Measurements from ENCODE around the gene ATP2C2. TPM values are rescaled to one million over a fixed set of nuclear protein-coding genes. Genes with fewer than 3 reads are reported as not detected.

The ATP2C2 gene
- polyA plus RNA-seq, 1 of the 3 experiments (the other 2 are of a cell fraction), result 0.33 TPM

- Histone ChIP-seq H3K4me2 (no peak overlapping the region), H3K36me3 (replicated peaks in 1 of 2; ENCODE audit: control insufficient read depth in 1 of 2, insufficient read depth in 2 of 2, low read length in 1 of 2) (peaks cover 30 to 46% of the 10 kb centered on the region in 2 experiments), H3K79me2 (ENCODE audit: insufficient read depth) (no peaks in the 10 kb centered on the region), H2AFZ (ENCODE audit: low read depth) (no peak overlapping the region), H3K9ac (no peak overlapping the region), H3K9me3 (no peaks in the 10 kb centered on the region), H3K27me3 (ENCODE audit: insufficient read depth) (no peaks in the 10 kb centered on the region), H3F3A (replicated peaks; ENCODE audit: insufficient read depth) (peaks cover 2% of the 10 kb centered on the region), H3K27ac (ENCODE audit: low read depth in 2 of 2, low read length in 1 of 2) (no peak overlapping the region), H3K4me3 (ENCODE audit: low read depth in 2 of 2, low read length in 1 of 2) (no peak overlapping the region), H3K4me1 (ENCODE audit: control insufficient read depth in 1 of 2, insufficient read depth in 2 of 2, low read depth in 1 of 2, low read length in 1 of 2) (no peaks in the 10 kb centered on the region; a peak in 1 of 4 replicates), H3K9me2 (no peaks in the 10 kb centered on the region), H4K20me1 (ENCODE audit: insufficient read depth) (0 out of 2 replicates have a peak, but pooled peaks cover 4% of the 10 kb centered on the region)
- POLR2A ChIA-PET, result no interaction called here
- CTCF ChIA-PET, result interaction anchor here (2.3 to 2.8 kb wide), 3 partner anchors 11 to 299 kb away, joined by 10 to 13 read pairs (median 13); partner anchors contain the start of gene TAF1C
- TF ChIP-seq RFX5 (IDR thresholded peaks at IDR 0.05; ENCODE audit: low read length), result no peak
- no peak for DNase-seq
- 86% methylated on average over 10 of the region's 14 CpGs for whole genome bisulfite sequencing (ENCODE audit: low lambda C conversion rate)
Measured at GRCh38 chr16:84486126-84486525, 117.8 kb downstream of the ATP2C2 start.

- Histone ChIP-seq H3K27ac (ENCODE audit: low read depth in 2 of 2, low read length in 1 of 2) (no peak overlapping the region), H3F3A (replicated peaks; ENCODE audit: insufficient read depth) (peaks cover 2% of the 10 kb centered on the region), H3K79me2 (ENCODE audit: insufficient read depth) (no peaks in the 10 kb centered on the region), H3K27me3 (ENCODE audit: insufficient read depth) (no peaks in the 10 kb centered on the region), H3K9me2 (no peaks in the 10 kb centered on the region), H3K4me3 (ENCODE audit: low read depth in 2 of 2, low read length in 1 of 2) (no peak overlapping the region), H3K4me1 (ENCODE audit: control insufficient read depth in 1 of 2, insufficient read depth in 2 of 2, low read depth in 1 of 2, low read length in 1 of 2) (no peaks in the 10 kb centered on the region; a peak in 1 of 4 replicates), H4K20me1 (ENCODE audit: insufficient read depth) (0 out of 2 replicates have a peak, but pooled peaks cover 4% of the 10 kb centered on the region), H3K9me3 (no peaks in the 10 kb centered on the region), H3K9ac (no peak overlapping the region), H2AFZ (ENCODE audit: low read depth) (no peak overlapping the region), H3K36me3 (replicated peaks in 1 of 2; ENCODE audit: control insufficient read depth in 1 of 2, insufficient read depth in 2 of 2, low read length in 1 of 2) (peaks cover 31 to 46% of the 10 kb centered on the region in 2 experiments), H3K4me2 (no peak overlapping the region)
- no peak for DNase-seq
- 95% methylated on average over 15 of the region's 17 CpGs for WGBS (ENCODE audit: low lambda C conversion rate)
- ChIA-PET CTCF (interaction anchor here (2.8 kb wide), 1 partner anchor 299 kb away, joined by 13 read pairs; the partner anchor contains the start of gene TAF1C), POLR2A (no interaction called here)
- TF ChIP-seq RXRA (IDR thresholded peaks at IDR 0.05; ENCODE audit: borderline replicate concordance, low read depth), result no peak
- no peak for TF ChIP-seq SIN3A (IDR thresholded peaks at IDR 0.05; ENCODE audit: borderline replicate concordance, low read depth, low read length)
Measured at GRCh38 chr16:84486551-84487235, 118.4 kb downstream of the ATP2C2 start.

GRCh38 chr16:84487358-84487757 is 119.0 kb downstream of the ATP2C2 start:
- Histone ChIP-seq H3K4me2 (no peak overlapping the region), H4K20me1 (ENCODE audit: insufficient read depth) (0 out of 2 replicates have a peak, but pooled peaks cover 4% of the 10 kb centered on the region), H3K27ac (ENCODE audit: low read depth in 2 of 2, low read length in 1 of 2) (no peak overlapping the region), H3F3A (replicated peaks; ENCODE audit: insufficient read depth) (peaks cover 6% of the 10 kb centered on the region), H3K79me2 (ENCODE audit: insufficient read depth) (no peaks in the 10 kb centered on the region), H3K36me3 (replicated peaks in 1 of 2; ENCODE audit: control insufficient read depth in 1 of 2, insufficient read depth in 2 of 2, low read length in 1 of 2) (peaks cover 37 to 47% of the 10 kb centered on the region in 2 experiments), H3K9ac (no peak overlapping the region), H3K9me2 (no peaks in the 10 kb centered on the region), H3K9me3 (no peaks in the 10 kb centered on the region), H3K4me1 (ENCODE audit: control insufficient read depth in 1 of 2, insufficient read depth in 2 of 2, low read depth in 1 of 2, low read length in 1 of 2) (no peaks in the 10 kb centered on the region), H3K4me3 (ENCODE audit: low read depth in 2 of 2, low read length in 1 of 2) (no peak overlapping the region), H2AFZ (ENCODE audit: low read depth) (no peak overlapping the region), H3K27me3 (ENCODE audit: insufficient read depth) (no peaks in the 10 kb centered on the region)
- no peak for TF ChIP-seq FOXM1 (IDR thresholded peaks at IDR 0.05; ENCODE audit: low read depth)
- no peak for TF ChIP-seq CTCF (IDR thresholded peaks at IDR 0.05)
- no peak for TF ChIP-seq RFX5 (IDR thresholded peaks at IDR 0.05; ENCODE audit: low read length)
- TF ChIP-seq MEF2A (IDR thresholded peaks at IDR 0.05; ENCODE audit: borderline replicate concordance, low read depth), result no peak
- no peak for TF ChIP-seq USF1 (IDR thresholded peaks at IDR 0.05; ENCODE audit: borderline replicate concordance, low read depth)
- no peak for TF ChIP-seq RXRA (IDR thresholded peaks at IDR 0.05; ENCODE audit: borderline replicate concordance, low read depth)
- TF ChIP-seq TEAD4 (IDR thresholded peaks at IDR 0.05; ENCODE audit: borderline replicate concordance, insufficient read depth), result no peak
- no peak for TF ChIP-seq POLR2AphosphoS5 (IDR thresholded peaks at IDR 0.05; ENCODE audit: low read depth, low read length)
- no peak for TF ChIP-seq IRF3 (IDR thresholded peaks at IDR 0.05; ENCODE audit: low read depth, low read length)
- no peak for TF ChIP-seq USF2 (IDR thresholded peaks at IDR 0.05; ENCODE audit: borderline replicate concordance, low read depth, low read length)
- TF ChIP-seq PBX3 (IDR thresholded peaks at IDR 0.05), result no peak
- TF ChIP-seq GATA2 (CRISPR knock-in tag; IDR thresholded peaks at IDR 0.05), result no peak
- TF ChIP-seq RAD21 (IDR thresholded peaks at IDR 0.05; ENCODE audit: low read length), result no peak
- CTCF ChIA-PET, result interaction anchor here (0.9 to 1.2 kb wide), 2 partner anchors 24 to 403 kb away, joined by 4 to 5 read pairs; no protein-coding TSS in a partner anchor
- DNase-seq, result no peak
- POLR2A ChIA-PET, result no interaction called here
- WGBS (ENCODE audit: low lambda C conversion rate), result 97% methylated on average over 3 of the region's 8 CpGs

Measured in SK-N-SH (cell line).